Lower leg skin (tissue), 3 donors: Measurements from ENCODE around the gene UMAD1.

Experiments used
- POLR2A ChIP-seq, 2 donors: fragments of 450-650 bp; IDR thresholded peaks; one replicate each; pipeline ENCODE4 v1.6.1; 2016 to 2017; ENCODE audit warnings: antibody characterized with exemption in 2 of 2, mild to moderate bottlenecking in 1 of 2, moderate library complexity in 1 of 2
- TF ChIP-seq, protein P1 (sequence below), 3 donors: fragments of 450-650 bp; IDR thresholded peaks; one replicate each; pipeline ENCODE4 v1.5.1; 2016; ENCODE audit warnings: antibody characterized with exemption in 3 of 3, mild to moderate bottlenecking in 3 of 3, moderate library complexity in 2 of 3

DNA sequence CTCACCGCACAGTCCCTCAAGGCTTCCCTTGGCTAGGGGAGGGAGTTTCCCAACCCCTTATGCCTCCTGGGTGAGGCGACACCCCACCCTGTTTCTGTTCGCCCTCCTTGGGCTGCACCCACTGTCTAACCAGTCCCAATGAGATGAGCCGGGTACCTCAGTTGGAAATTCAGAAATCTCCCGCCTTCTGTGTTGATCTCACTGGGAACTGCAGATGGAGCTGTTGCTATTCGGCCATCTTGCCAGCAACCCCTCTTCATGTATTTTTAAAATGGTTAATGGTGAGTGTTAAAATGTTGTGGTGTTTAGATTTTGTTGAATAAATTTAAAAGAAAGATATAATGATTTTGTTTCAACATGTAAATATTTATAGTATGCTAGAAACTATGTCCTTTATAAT is 22.0 kb downstream of the UMAD1 start:
- TF ChIP-seq, protein P1, sequence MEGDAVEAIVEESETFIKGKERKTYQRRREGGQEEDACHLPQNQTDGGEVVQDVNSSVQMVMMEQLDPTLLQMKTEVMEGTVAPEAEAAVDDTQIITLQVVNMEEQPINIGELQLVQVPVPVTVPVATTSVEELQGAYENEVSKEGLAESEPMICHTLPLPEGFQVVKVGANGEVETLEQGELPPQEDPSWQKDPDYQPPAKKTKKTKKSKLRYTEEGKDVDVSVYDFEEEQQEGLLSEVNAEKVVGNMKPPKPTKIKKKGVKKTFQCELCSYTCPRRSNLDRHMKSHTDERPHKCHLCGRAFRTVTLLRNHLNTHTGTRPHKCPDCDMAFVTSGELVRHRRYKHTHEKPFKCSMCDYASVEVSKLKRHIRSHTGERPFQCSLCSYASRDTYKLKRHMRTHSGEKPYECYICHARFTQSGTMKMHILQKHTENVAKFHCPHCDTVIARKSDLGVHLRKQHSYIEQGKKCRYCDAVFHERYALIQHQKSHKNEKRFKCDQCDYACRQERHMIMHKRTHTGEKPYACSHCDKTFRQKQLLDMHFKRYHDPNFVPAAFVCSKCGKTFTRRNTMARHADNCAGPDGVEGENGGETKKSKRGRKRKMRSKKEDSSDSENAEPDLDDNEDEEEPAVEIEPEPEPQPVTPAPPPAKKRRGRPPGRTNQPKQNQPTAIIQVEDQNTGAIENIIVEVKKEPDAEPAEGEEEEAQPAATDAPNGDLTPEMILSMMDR (IDR thresholded peaks at IDR 0.05): no peak
- TF ChIP-seq POLR2A (IDR thresholded peaks at IDR 0.05): no peak
